ENCODE data around the gene PRKACG.

DNA sequence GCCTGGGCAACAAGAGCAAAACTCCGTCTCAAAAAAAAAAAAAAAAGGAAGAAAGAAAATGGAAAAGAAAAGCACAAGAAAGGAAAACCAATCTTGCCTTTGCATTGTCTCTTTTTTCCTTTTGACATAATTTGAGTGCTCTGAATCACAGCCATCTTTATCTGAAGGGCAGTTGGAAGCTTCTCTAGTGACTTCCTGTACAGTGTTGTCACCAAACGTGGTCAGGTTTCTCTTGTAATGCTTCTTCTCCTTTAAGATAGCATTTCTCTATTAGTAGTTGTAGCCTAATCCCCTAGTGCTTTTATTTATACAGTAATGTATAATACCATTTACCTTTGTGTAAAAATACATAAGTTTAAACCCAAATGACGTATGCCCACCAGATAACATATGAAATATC is 18.1 kb downstream of the PRKACG start:
- TF ChIP-seq, protein P1, sequence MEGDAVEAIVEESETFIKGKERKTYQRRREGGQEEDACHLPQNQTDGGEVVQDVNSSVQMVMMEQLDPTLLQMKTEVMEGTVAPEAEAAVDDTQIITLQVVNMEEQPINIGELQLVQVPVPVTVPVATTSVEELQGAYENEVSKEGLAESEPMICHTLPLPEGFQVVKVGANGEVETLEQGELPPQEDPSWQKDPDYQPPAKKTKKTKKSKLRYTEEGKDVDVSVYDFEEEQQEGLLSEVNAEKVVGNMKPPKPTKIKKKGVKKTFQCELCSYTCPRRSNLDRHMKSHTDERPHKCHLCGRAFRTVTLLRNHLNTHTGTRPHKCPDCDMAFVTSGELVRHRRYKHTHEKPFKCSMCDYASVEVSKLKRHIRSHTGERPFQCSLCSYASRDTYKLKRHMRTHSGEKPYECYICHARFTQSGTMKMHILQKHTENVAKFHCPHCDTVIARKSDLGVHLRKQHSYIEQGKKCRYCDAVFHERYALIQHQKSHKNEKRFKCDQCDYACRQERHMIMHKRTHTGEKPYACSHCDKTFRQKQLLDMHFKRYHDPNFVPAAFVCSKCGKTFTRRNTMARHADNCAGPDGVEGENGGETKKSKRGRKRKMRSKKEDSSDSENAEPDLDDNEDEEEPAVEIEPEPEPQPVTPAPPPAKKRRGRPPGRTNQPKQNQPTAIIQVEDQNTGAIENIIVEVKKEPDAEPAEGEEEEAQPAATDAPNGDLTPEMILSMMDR (IDR thresholded peaks at IDR 0.05; ENCODE audit: low read length): no peak
- TF ChIP-seq EZH2 (optimal IDR thresholded peaks at IDR 0.05; ENCODE audit: low read depth, low read length): no peak

All from MM.1S (cell line).